RCC 7860 (cell line): ENCODE data around the gene LGI4.
"Not testable (repeated sequence)": the region's sequence is repeated elsewhere in the genome, so short reads cannot be mapped to it uniquely, and the experiment has no call there.

Experiments
- DNase-seq: peaks from one replicate; pipeline ENCODE4 v3.0.0-alpha.2; 2015; ENCODE audit warnings: low spot score
- FAIRE-seq: peaks from 2 replicates; lab custom pipeline; 2012; peaks lifted over from hg19 to GRCh38; lab: Jason Lieb, UNC

Gene LGI4

GRCh38 chr19:35161434-35161743 is 26.5 kb upstream of the LGI4 start:
- DNase-seq: no peak
- FAIRE-seq: no peak

- FAIRE-seq (no peak), DNase-seq (no peak)
Measured at GRCh38 chr19:35160629-35161433, 26.0 kb upstream of the LGI4 start.

GRCh38 chr19:35159606-35160005 is 24.7 kb upstream of the LGI4 start:
- DNase-seq (no peak), FAIRE-seq (no peak)

GRCh38 chr19:35157431-35157830 is 22.6 kb upstream of the LGI4 start:
- DNase-seq (no peak), FAIRE-seq (no peak)

GRCh38 chr19:35156673-35157014 is 21.8 kb upstream of the LGI4 start:
- FAIRE-seq (no peak), DNase-seq (no peak)

- no peak for FAIRE-seq
- no peak for DNase-seq
Measured at GRCh38 chr19:35155981-35156672, 21.3 kb upstream of the LGI4 start.

- DNase-seq: no peak
- FAIRE-seq: no peak
Measured at GRCh38 chr19:35155441-35155840, 20.6 kb upstream of the LGI4 start.

- no peak for FAIRE-seq
- peak; percentile 65 for DNase-seq
Measured at GRCh38 chr19:35154525-35155406, 19.9 kb upstream of the LGI4 start, which contains the start of gene FXYD5. FXYD5 (plus strand) TSS chr19:35154735; CDS start chr19:35155551, 816 bp downstream.

GRCh38 chr19:35153701-35154524 is 19.1 kb upstream of the LGI4 start:
- no peak for FAIRE-seq
- no peak for DNase-seq

- DNase-seq, FAIRE-seq: not testable (repeated sequence)
Measured at GRCh38 chr19:35153129-35153522, 18.3 kb upstream of the LGI4 start.

GRCh38 chr19:35151273-35152065 is 16.6 kb upstream of the LGI4 start:
- FAIRE-seq: no peak
- DNase-seq: no peak

- DNase-seq (no peak), FAIRE-seq (no peak)
Measured at GRCh38 chr19:35150445-35150844, 15.6 kb upstream of the LGI4 start.

GRCh38 chr19:35149463-35149862 is 14.6 kb upstream of the LGI4 start:
- DNase-seq (no peak), FAIRE-seq (no peak)

GRCh38 chr19:35146746-35147459 is 12.0 kb upstream of the LGI4 start:
- DNase-seq: no peak

GRCh38 chr19:35144600-35145436 is 10.0 kb upstream of the LGI4 start:
- no peak for FAIRE-seq

More at GRCh38 chr19:35146746-35147459, 12.0 kb upstream of the LGI4 start:
- no peak for FAIRE-seq

GRCh38 chr19:35144259-35144599 is 9.4 kb upstream of the LGI4 start:
- no peak for FAIRE-seq
- DNase-seq: no peak

More at GRCh38 chr19:35144600-35145436, 10.0 kb upstream of the LGI4 start:
- peak; percentile 71 for DNase-seq

- DNase-seq (no peak), FAIRE-seq (no peak)
Measured at GRCh38 chr19:35143818-35144217, 9.0 kb upstream of the LGI4 start.

- no peak for FAIRE-seq
- no peak for DNase-seq
Measured at GRCh38 chr19:35143231-35143715, 8.4 kb upstream of the LGI4 start, which contains the start of gene FXYD7. FXYD7 (plus strand) TSS chr19:35143255; CDS start chr19:35143334, 79 bp downstream.
